Osteoblast (primary cell): ENCODE results near the gene GATA5. TPM values are rescaled to one million over a fixed set of nuclear protein-coding genes. Genes with fewer than 3 reads are reported as not detected.

Experiments
- DNase-seq: peaks from one replicate; pipeline ENCODE4 v3.0.0; 2011; ENCODE audit warnings: low spot score, mixed read lengths; ENCODE audit not compliant: insufficient read length; ENCODE audit errors: missing footprints
- H2AFZ ChIP-seq: 2 replicates; pipeline ENCODE4 v1.6.0; 2011; ENCODE audit warnings: mild to moderate bottlenecking, low read length
- H3K27ac ChIP-seq: 2 replicates; pipeline ENCODE4 v1.5.1; 2011; ENCODE audit warnings: mild to moderate bottlenecking, low read depth, low read length, moderate library complexity
- H3K27me3 ChIP-seq: 2 replicates; pipeline ENCODE4 v1.6.0; 2012; ENCODE audit warnings: mild to moderate bottlenecking, control low read depth, inconsistent platforms, low read length, moderate library complexity; ENCODE audit not compliant: insufficient read depth
- H3K36me3 ChIP-seq: 2 replicates; pipeline ENCODE4 v1.5.1; 2011; ENCODE audit warnings: mild to moderate bottlenecking, low read length, control low read depth, moderate library complexity; ENCODE audit not compliant: insufficient read depth
- H3K4me1 ChIP-seq: 2 replicates; pipeline ENCODE4 v1.5.1; 2011; ENCODE audit warnings: mild to moderate bottlenecking, low read length, control low read depth, moderate library complexity; ENCODE audit not compliant: insufficient read depth
- H3K4me2 ChIP-seq: 2 replicates; pipeline ENCODE4 v1.6.0; 2011; ENCODE audit warnings: mild to moderate bottlenecking, low read length; ENCODE audit not compliant: insufficient read depth
- H3K4me3 ChIP-seq: fragments of 200-600 bp; sonication (generic); 3 replicates; pipeline ENCODE4 v1.5.1; 2012; ENCODE audit warnings: mild to moderate bottlenecking, low read length, inconsistent platforms; ENCODE audit not compliant: insufficient read depth
- H3K79me2 ChIP-seq: 2 replicates; pipeline ENCODE4 v1.6.0; 2012; ENCODE audit warnings: mild to moderate bottlenecking, low read length, control low read depth, inconsistent platforms; ENCODE audit not compliant: insufficient read depth
- H3K9me3 ChIP-seq: 2 replicates; pipeline ENCODE4 v1.5.1; 2011; ENCODE audit warnings: low read depth, low read length, control low read depth
- H4K20me1 ChIP-seq: 2 replicates; pipeline ENCODE4 v1.6.0; 2012; ENCODE audit warnings: mild to moderate bottlenecking, low read length, control low read depth; ENCODE audit not compliant: insufficient read depth
- total RNA-seq: library from RNA; depleted of rRNA; stranded (reverse); fragments of >200 nt; gene quantifications from 2 replicates; pipeline ENCODE4 v1.2.3, GENCODE V29; 2012
- TF ChIP-seq, protein P1 (sequence below): IDR thresholded peaks from 2 replicates; pipeline ENCODE4 v1.5.1; 2011; ENCODE audit warnings: mild to moderate bottlenecking, low read depth, low read length, moderate library complexity; ENCODE audit errors: extremely low read depth

GATA5 gene
- total RNA-seq, 1 donor: not detected

- H4K20me1 ChIP-seq: no peaks in the 10 kb centered on the region
- TF ChIP-seq, protein P1, sequence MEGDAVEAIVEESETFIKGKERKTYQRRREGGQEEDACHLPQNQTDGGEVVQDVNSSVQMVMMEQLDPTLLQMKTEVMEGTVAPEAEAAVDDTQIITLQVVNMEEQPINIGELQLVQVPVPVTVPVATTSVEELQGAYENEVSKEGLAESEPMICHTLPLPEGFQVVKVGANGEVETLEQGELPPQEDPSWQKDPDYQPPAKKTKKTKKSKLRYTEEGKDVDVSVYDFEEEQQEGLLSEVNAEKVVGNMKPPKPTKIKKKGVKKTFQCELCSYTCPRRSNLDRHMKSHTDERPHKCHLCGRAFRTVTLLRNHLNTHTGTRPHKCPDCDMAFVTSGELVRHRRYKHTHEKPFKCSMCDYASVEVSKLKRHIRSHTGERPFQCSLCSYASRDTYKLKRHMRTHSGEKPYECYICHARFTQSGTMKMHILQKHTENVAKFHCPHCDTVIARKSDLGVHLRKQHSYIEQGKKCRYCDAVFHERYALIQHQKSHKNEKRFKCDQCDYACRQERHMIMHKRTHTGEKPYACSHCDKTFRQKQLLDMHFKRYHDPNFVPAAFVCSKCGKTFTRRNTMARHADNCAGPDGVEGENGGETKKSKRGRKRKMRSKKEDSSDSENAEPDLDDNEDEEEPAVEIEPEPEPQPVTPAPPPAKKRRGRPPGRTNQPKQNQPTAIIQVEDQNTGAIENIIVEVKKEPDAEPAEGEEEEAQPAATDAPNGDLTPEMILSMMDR: no peak
- no peak overlapping the region for H3K27ac ChIP-seq
- DNase-seq: no peak
- H3K4me2 ChIP-seq: no peak overlapping the region
- H3K79me2 ChIP-seq: no peaks in the 10 kb centered on the region
- no peak overlapping the region for H2AFZ ChIP-seq
- H3K4me3 ChIP-seq: no peak overlapping the region
- no peaks in the 10 kb centered on the region for H3K4me1 ChIP-seq
- peaks cover 35% of the 10 kb centered on the region for H3K27me3 ChIP-seq
- no peaks in the 10 kb centered on the region for H3K36me3 ChIP-seq
- no peaks in the 10 kb centered on the region for H3K9me3 ChIP-seq
Measured at GRCh38 chr20:62523473-62524203, 47.8 kb upstream of the GATA5 start.

GRCh38 chr20:62522748-62523396, 47.1 kb upstream of the GATA5 start:
- no peak for DNase-seq
- TF ChIP-seq, protein P1: no peak
- Histone ChIP-seq H3K27me3 (peaks cover 32% of the 10 kb centered on the region), H3K9me3 (no peaks in the 10 kb centered on the region), H3K4me3 (no peak overlapping the region), H3K36me3 (no peaks in the 10 kb centered on the region), H3K4me2 (no peak overlapping the region), H3K27ac (no peak overlapping the region), H4K20me1 (no peaks in the 10 kb centered on the region), H3K79me2 (no peaks in the 10 kb centered on the region), H3K4me1 (no peaks in the 10 kb centered on the region), H2AFZ (no peak overlapping the region)

DNA sequence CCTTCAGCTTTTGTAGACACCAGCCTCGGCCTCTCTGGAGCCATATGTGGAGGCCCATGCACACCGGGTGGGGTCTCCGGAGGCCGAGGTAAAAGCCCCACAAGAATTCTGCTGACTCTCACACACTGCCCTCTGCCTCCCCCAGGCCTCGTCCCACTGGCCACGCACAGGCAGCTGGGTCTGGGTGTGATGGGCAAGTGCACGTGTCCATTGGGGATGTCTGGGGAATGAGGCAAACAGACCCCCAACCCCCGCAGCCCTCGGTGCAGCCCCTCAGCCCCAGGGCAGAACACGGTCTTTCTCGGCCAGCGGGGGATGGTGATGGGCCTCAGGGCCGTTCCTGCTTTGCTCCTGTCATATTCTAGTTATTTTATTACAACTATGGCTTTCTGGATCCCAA, 44.0 kb upstream of the GATA5 start:
- Histone ChIP-seq H2AFZ (no peak overlapping the region), H3K36me3 (no peaks in the 10 kb centered on the region), H3K4me1 (no peaks in the 10 kb centered on the region), H3K27ac (no peak overlapping the region), H4K20me1 (no peaks in the 10 kb centered on the region), H3K9me3 (no peaks in the 10 kb centered on the region), H3K27me3 (peaks cover 14% of the 10 kb centered on the region), H3K4me3 (no peak overlapping the region), H3K4me2 (no peak overlapping the region), H3K79me2 (no peaks in the 10 kb centered on the region)
- TF ChIP-seq, protein P1: no peak
- DNase-seq: no peak

DNA sequence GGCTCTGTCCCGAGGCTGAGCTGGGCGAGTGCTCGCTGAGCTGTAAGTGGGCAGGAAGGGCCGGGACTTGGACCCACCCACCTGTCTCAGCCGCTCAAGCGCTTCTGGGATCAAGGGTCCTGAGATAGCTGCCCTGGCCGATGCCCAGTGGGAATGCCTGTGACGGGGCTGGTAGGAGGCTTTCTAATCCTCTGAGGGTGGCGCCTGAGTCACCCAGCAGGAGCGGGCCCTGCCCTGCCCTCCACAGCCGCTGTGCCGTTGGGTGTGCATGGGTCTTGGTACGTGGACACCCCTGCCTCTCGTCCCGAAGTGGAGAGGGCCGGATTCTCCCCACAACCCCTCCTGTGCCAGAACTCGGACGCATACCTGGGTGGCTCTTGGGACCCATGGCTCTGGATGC, 43.1 kb upstream of the GATA5 start:
- H3K79me2 ChIP-seq: no peaks in the 10 kb centered on the region
- no peak overlapping the region for H3K4me3 ChIP-seq
- H3K36me3 ChIP-seq: no peaks in the 10 kb centered on the region
- no peak for DNase-seq
- no peaks in the 10 kb centered on the region for H4K20me1 ChIP-seq
- peaks cover 9% of the 10 kb centered on the region for H3K27me3 ChIP-seq
- no peak overlapping the region for H3K4me2 ChIP-seq
- TF ChIP-seq, protein P1: no peak
- H3K27ac ChIP-seq: no peak overlapping the region
- H3K4me1 ChIP-seq: no peaks in the 10 kb centered on the region
- H2AFZ ChIP-seq: no peak overlapping the region
- H3K9me3 ChIP-seq: no peaks in the 10 kb centered on the region
